ELR (cell line): Measurements from ENCODE around the gene KRT16.

Experiments used
- DNase-seq: peaks from one replicate; pipeline ENCODE4 v3.0.0-alpha.2; 2015; ENCODE audit warnings: low read depth

Gene KRT16

GRCh38 chr17:41612376-41613160 lies at the start of gene KRT16:
KRT16 (minus strand) TSS chr17:41612767; CDS start chr17:41612688, 79 bp downstream.
- DNase-seq: peak; percentile 67

GRCh38 chr17:41660221-41660711 lies 47.7 kb upstream of the KRT16 start:
- no peak for DNase-seq

GRCh38 chr17:41659427-41660212 lies 47.1 kb upstream of the KRT16 start:
- DNase-seq: no peak

GRCh38 chr17:41658846-41659245 lies 46.3 kb upstream of the KRT16 start:
- DNase-seq: no peak

- DNase-seq: no peak
Measured at GRCh38 chr17:41657936-41658335, 45.4 kb upstream of the KRT16 start.

GRCh38 chr17:41657176-41657754 lies 44.7 kb upstream of the KRT16 start:
- DNase-seq: no peak

- no peak for DNase-seq
Measured at GRCh38 chr17:41656249-41657023, 43.9 kb upstream of the KRT16 start.

GRCh38 chr17:41655611-41656111 lies 43.1 kb upstream of the KRT16 start:
- no peak for DNase-seq

GRCh38 chr17:41654678-41655607 lies 42.4 kb upstream of the KRT16 start:
- DNase-seq: no peak

- DNase-seq: no peak
Measured at GRCh38 chr17:41653892-41654677, 41.5 kb upstream of the KRT16 start.

GRCh38 chr17:41653421-41653820 lies 40.9 kb upstream of the KRT16 start:
- DNase-seq: no peak

- DNase-seq: no peak
Measured at GRCh38 chr17:41652461-41652970, 39.9 kb upstream of the KRT16 start.

GRCh38 chr17:41651625-41652460 lies 39.3 kb upstream of the KRT16 start:
- no peak for DNase-seq

- DNase-seq: no peak
Measured at GRCh38 chr17:41650794-41651624, 38.4 kb upstream of the KRT16 start.

GRCh38 chr17:41649923-41650519 lies 37.5 kb upstream of the KRT16 start:
- DNase-seq: no peak

GRCh38 chr17:41648411-41649195 lies 36.0 kb upstream of the KRT16 start:
- DNase-seq: peak; percentile 86
